GM06990 (cell line): ENCODE data around the gene KCNT1.

Experiments used
- DNase-seq: peaks from one replicate; pipeline ENCODE4 v3.0.0-alpha.2; 2011; ENCODE audit not compliant: insufficient read length; ENCODE audit errors: extremely low read depth
- H3K27me3 ChIP-seq: replicated peaks from 2 replicates; pipeline ENCODE4 v1.6.0; 2011; ENCODE audit warnings: low read length; ENCODE audit not compliant: control insufficient read depth, insufficient read depth
- H3K36me3 ChIP-seq: 2 replicates; pipeline ENCODE4 v1.5.1; 2011; ENCODE audit warnings: low read length; ENCODE audit not compliant: control insufficient read depth, insufficient read depth
- H3K4me3 ChIP-seq: replicated peaks from 2 replicates; pipeline ENCODE4 v1.5.1; 2011; ENCODE audit warnings: low read depth, mild to moderate bottlenecking, control low read depth, low read length
- TF ChIP-seq, protein P1 (sequence below): IDR thresholded peaks from 2 replicates; pipeline ENCODE4 v1.5.1; 2011; ENCODE audit warnings: low read length, control low read depth, mild to moderate bottlenecking, inconsistent platforms; ENCODE audit not compliant: insufficient read depth, poor library complexity, severe bottlenecking

KCNT1 gene

DNA sequence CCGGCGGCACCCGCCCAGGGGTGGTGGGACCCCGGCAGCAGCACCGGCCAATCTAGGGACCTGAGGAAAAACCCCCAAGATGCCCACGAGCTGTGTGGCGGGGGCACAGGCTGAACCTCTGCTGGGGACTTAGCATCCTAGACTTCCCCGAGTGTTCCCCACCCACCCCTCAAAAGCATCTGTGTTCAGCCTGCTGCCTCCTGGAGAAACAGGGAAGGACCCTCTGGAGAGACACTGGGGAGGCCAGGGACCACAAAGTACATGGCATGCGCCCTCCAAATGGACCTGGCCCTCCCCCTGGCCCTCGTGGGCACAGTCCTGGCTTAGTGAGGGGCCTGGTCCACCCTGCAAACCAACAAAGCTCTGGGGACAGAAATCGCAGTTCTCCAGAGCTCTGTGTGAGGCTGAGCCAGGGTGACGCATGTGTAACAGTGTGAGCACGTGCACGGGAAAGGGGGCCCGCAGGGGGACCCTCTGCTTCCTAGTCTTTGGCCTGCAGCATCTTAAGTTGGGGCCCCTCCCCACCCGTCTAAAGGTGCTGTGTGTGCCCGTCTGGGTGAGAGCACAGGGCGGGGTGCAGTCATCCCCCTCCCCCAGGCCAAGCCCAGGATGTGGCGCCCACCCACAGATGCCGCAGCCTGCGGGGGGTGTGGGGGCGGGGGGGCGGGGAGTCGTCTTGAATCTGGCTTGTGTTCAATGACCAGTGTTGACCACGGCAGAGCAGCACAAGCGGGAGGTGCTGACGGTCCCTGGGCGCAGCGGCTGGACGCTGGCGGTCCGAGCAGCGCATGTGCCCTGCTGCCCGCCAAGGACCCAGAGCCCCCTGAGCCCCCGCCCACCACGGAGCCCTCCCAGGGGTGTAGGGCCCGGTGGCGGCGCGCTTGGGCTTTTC lies 672 bp upstream of the KCNT1 start:
- no peaks in the 10 kb centered on the region for H3K36me3 ChIP-seq
- no peak for DNase-seq
- no peak overlapping the region for H3K4me3 ChIP-seq
- H3K27me3 ChIP-seq, result no peaks in the 10 kb centered on the region; the same call in 1 of the 2 replicates
- TF ChIP-seq, protein P1, sequence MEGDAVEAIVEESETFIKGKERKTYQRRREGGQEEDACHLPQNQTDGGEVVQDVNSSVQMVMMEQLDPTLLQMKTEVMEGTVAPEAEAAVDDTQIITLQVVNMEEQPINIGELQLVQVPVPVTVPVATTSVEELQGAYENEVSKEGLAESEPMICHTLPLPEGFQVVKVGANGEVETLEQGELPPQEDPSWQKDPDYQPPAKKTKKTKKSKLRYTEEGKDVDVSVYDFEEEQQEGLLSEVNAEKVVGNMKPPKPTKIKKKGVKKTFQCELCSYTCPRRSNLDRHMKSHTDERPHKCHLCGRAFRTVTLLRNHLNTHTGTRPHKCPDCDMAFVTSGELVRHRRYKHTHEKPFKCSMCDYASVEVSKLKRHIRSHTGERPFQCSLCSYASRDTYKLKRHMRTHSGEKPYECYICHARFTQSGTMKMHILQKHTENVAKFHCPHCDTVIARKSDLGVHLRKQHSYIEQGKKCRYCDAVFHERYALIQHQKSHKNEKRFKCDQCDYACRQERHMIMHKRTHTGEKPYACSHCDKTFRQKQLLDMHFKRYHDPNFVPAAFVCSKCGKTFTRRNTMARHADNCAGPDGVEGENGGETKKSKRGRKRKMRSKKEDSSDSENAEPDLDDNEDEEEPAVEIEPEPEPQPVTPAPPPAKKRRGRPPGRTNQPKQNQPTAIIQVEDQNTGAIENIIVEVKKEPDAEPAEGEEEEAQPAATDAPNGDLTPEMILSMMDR, result no peak

DNA sequence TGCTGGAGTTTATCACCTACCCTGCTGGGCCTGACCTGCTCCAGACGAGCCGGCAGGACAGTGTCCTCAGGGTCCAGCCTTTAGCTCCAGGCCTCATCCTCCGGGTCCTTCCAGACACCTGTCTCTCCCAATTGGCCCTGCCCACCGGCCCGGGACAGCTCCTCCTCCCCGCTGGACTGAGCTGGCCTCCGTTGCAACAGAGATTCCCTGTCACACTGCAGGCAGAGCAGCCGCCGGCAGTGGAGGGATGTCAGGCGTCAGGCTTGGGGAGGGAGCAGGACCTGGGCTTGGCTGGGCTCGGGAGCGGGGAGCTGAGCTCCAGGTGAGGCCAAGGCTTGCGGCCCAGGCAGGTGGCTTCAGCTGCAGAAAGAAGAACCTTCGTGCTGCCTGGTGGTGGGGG lies 1.7 kb downstream of the KCNT1 start:
- H3K4me3 ChIP-seq, result no peak overlapping the region
- H3K36me3 ChIP-seq, result no peaks in the 10 kb centered on the region
- no peaks in the 10 kb centered on the region; the same call in 1 of the 2 replicates for H3K27me3 ChIP-seq
- no peak for DNase-seq
- TF ChIP-seq, protein P1, result no peak

DNA sequence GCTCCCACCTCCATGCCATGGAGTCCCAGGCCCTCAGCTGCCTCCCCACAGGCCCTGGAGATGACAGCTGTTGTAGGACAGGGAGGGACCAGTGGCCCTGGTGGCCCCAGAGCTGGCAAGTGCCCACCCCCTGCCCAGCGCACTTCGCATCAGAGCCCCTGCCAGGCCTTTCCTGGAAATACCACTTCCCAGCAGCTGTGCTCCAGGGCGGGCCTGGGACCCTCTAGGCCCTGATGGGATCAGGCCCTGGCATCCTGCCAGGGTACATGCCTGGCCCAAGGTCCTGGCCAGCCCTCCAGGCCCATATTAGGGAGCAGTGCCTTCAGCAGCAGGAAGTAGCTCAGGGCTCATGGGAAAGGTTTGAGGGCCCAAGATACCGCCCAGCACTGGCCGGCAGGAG lies 2.5 kb downstream of the KCNT1 start:
- TF ChIP-seq, protein P1, result no peak
- H3K36me3 ChIP-seq, result no peaks in the 10 kb centered on the region
- no peak overlapping the region for H3K4me3 ChIP-seq
- H3K27me3 ChIP-seq, result no peaks in the 10 kb centered on the region; the same call in 1 of the 2 replicates
- DNase-seq, result no peak

DNA sequence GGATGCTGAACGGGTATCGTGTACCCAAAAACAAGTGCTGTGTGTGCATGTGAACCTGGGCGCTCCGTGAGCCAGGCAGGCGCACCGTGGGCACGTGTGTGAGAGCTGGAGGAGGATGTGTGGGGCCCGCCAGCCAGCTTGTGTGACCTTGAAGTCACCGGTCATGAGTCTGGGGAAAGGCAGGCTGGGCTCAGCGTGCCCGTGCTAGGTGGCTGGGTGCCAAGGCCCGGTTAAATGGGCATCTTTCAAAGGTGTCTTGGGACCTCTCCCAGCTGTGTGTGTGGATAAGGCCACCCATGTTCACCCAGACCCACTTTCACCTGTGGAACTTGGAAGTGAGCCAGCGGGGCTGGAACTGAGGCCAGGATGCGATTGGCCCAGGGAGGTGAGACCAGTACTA lies 3.4 kb downstream of the KCNT1 start:
- no peak overlapping the region for H3K4me3 ChIP-seq
- TF ChIP-seq, protein P1, result no peak
- no peaks in the 10 kb centered on the region; the same call in 1 of the 2 replicates for H3K27me3 ChIP-seq
- H3K36me3 ChIP-seq, result no peaks in the 10 kb centered on the region
- DNase-seq, result no peak

DNA sequence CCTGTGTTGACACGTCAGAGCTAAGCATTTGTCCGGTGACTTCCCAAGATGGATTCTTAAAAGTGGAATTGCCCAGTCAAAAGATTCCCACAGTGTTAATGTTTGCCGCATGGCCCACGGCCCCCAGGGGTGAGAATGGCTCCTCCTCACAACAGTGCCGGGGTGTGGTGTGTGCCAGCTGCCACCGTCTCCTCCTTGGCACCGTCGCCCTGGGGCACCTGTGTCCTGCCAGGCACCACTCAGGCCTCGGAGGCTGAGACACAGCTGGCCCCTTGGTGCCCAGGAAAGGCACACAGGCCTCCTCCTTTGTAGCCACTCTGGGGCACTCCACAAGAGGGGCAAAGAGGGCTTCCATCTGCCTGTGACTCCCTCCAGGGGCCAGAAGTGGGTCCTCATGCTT lies 4.3 kb downstream of the KCNT1 start:
- Histone ChIP-seq H3K4me3 (no peak overlapping the region), H3K27me3 (no peaks in the 10 kb centered on the region; the same call in 1 of the 2 replicates), H3K36me3 (no peaks in the 10 kb centered on the region)
- no peak for DNase-seq
- TF ChIP-seq, protein P1, result no peak
